HG03558 (cell line): ENCODE measurements around the gene NLRC3.
"Not testable (repeated sequence)": the region's sequence is repeated elsewhere in the genome, so short reads cannot be mapped to it uniquely, and the experiment has no call there.

Experiments used
- ATAC-seq: cut with Tn5 transposase; IDR thresholded peaks from one replicate; pipeline ENCODE4 v1.9.1; 2021; ENCODE audit warnings: moderate number of reproducible peaks; ENCODE audit not compliant: unreplicated experiment; ENCODE audit errors: extremely low read depth

Gene NLRC3

DNA sequence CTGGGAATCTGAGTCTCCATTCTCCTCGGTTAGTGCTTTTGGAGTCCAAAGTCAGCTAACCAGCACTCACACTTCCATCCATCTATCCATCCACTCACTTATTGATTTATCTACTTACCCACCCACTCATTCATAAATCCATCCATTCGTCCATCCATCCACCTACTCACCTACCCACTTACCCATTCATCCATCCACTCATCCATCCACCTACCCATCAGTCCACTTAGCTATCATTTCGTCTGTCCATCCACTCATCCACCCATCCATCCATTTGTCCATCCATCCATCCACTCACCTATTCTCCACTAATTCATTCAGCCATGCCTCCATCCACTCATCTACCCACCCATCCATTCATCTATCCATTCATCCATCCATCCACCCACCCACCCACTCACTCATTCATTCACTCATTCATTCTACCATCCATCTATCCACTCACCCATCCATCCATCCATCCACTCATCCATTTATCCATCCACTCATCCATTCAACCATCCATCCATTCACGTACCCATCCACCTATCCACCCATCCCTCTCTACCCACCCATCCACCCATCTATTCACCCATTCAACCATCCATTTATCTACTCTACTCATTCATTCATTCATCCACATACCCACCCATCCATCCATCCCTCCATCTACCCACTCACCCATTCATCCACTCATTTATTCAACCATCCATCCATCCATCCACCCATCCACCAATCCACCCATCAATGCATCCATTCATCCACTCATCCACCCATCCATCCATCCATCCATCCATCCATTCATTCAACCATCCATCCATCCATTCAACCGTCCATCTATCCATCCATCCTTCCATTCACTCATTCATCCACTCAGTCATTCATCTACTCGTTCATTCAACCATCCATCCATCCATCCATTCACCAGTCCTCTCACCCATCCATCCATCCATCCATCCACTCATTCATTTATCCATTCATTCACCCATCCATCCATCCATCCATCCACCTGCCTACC lies 26.1 kb downstream of the NLRC3 start:
- no peak for ATAC-seq

DNA sequence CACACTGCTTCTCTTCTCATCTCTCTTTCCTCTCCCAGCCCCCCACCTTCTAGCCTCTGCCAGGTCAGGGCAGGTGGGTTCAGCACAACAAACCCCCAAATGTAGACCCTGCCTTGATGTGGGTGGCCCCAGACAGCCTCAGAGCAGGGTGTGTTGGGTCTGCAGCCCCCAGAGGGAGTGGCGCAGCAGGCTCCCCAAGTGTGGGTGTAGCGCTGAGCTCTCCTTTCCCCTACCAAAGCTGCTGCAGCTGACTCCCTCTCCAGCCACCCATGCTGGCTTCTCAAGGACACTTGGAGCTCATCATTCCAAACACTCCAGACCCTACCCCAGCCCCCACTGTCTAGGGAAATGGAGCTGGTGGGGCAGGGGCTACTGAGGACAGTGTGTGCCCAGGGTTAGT lies 27.3 kb downstream of the NLRC3 start:
- ATAC-seq: no peak

DNA sequence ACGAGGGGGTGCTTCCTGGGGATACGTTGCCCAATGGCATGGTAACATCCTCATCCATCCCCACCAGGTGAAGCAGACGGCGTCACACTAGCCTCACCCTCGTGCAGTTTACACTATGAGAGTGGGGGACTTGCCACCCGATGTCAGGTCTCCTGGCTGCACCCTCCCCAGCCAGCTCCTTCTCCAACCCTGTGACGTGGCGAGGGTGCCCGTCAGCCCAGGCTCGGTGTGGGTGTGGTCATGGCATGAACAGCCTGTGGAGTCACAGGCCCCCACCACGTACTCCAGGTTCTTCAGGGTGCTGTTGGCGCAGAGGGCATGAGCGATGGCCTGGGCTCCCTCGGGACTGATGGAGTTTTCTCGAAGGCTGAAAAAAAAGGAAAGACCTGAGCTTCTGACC lies 28.3 kb downstream of the NLRC3 start:
- ATAC-seq: no peak

DNA sequence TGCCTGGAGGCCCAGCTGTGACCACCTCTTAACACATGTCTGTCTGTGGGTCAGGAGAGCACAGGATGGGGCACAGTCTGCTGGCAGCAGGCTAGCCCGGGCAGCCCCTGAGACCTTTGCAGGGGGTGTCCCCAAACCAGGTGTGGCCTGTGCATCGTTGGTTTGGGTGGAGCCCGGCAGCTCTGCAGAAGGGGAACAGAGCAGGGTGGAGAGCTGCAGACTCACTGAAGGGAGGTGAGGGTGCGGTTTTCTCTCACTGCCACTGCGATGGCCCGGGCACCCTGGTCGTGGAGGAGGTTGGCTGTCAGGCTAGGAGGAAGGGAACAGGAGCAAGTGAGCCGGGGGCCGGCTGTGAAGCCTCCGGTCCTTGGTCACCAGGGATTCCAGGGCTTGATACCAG lies 28.8 kb downstream of the NLRC3 start:
- ATAC-seq: no peak

DNA sequence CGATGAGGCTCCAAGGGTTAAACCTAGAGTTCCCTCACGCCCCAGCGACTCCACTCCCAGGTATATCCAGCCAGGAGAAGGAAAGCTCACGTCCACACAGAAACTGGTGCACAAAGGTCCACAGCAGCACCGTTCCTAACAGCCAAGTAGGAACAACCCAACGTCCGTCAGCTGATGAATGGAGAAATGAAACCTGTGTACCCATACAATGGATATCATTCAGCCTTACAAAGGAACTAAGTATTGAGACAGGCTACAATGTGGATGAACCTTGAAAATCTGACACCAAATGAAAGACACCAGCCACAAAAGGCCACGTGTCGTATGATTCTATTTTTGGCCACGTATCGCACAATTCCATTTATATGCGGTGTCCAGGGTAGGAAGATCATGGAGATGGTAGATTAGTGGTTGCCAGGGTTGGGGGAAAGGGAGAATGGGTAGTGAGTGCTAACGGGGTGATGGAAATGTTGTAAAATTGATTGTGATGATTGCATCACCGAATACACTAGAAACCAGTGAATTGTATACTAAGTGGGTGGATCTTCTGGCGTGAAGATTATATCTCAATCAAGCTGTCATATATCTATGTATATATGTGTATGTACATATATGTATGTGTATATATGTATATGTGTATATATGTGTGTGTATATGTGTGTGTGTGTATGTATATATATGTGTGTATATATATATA lies 30.1 kb downstream of the NLRC3 start:
- no peak for ATAC-seq

GRCh38 chr16:3542601-3543373 lies 34.4 kb downstream of the NLRC3 start:
- ATAC-seq: no peak

GRCh38 chr16:3541527-3542155 lies 35.6 kb downstream of the NLRC3 start:
- no peak for ATAC-seq

GRCh38 chr16:3538222-3538621 lies 39.0 kb downstream of the NLRC3 start:
- ATAC-seq: no peak

DNA sequence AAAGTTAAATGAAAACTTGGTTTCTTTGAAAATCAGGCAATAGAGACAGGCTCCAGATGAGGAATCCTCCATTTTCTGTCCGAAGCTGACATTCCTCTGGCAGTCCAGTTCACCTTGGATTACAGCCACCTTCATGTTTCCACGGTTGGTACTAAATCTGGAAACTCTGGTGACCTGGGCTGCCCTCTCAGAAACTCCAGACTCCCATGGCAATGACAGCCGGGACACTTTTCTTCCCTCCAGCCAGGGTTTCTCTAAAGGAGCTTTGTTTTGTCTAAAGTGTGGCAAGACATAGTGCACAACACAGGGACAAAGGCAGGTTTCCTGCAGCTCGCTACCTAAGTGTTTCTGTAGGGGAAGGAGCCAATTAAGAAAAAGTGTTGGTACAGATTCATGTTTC lies 40.4 kb downstream of the NLRC3 start:
- no peak for ATAC-seq

DNA sequence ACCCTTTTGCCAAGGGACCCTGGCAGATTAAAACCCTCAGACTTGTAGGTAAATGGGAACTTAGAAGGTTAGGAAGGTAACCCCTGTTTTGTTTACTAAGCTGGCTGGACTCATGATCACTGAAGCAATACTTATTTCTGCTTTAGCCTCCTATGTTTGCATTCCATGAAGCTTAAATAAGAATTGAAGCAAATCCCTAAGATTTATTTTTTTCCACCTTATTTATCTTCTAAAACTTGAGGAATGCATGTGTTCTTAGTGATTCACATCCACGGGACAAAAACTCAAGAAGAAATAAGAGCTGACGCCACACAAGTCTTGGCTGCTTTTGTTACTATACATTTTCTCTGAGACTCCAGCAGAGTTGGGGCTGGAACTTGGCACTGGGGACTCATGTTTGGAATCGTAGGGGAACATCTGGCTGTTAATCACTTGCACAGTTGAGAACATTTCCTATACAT lies 40.9 kb downstream of the NLRC3 start:
- no peak for ATAC-seq

DNA sequence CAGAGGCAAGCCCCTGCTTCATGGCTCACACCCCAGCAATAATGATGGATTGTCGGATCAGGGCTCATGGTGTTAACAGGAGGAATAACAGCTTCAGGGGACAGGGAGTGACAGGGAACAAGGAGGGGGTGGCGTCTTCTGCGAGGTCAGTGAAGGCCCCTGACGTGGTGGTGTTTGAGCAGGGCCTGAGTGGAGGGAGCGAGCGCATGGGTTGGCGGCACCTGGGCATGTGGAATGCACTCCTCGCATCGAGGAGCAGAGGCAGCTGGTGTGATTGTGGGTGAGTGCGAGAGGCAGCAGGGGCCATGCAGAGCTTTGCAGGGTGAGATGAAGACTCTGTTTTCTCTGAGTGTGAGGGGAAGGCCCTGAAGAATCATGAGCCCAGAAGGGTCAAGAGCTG lies 43.1 kb downstream of the NLRC3 start:
- no peak for ATAC-seq

DNA sequence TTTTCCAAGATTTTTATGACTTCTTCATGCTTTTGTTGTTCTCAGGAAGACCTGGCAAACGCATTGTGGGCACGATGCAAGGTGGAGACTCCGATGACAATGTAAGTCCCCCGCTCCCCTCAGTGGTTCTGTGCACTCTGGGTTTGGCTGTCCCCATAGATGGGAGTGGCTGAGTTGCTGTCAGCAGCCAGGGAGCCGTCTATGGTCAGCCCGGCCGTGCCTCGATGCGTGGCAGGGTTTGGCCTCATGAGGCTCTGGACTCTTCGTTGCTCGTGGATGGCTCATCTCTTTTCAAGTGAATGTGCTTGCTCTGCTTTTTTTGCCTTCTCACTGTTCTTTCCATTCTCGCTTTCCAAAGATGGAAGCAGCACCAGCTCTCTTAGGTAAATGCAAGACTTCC lies 44.5 kb downstream of the NLRC3 start:
- no peak for ATAC-seq

DNA sequence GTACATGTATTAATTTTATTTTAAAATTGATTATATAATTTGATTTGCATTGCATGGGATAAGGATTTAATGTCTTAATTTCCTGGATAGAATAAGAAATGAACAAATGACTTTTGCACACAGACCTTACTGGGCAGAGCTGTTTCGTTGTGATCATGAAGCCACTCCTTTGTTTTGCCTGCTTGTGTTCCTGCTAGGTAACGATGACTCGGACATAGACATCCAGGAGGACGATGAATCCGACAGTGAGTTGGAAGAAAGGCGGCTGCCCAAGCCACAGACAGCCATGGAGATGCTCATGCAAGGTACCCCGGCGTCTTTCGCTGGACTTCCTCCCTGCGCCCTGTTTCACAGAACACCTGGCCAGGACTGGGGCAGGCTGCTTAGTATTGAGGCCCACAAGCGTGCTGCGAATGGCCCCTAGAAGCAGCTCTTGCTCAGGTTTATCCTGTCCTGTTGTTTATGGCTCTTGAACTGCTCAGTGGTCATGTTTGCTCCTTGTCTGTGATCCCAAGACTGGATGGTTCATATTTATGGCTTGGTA lies 46.8 kb downstream of the NLRC3 start:
- ATAC-seq: no peak

GRCh38 chr16:3529175-3529574 lies 48.0 kb downstream of the NLRC3 start:
- ATAC-seq: no peak

GRCh38 chr16:3528406-3528805 lies 48.8 kb downstream of the NLRC3 start:
- no peak for ATAC-seq

DNA sequence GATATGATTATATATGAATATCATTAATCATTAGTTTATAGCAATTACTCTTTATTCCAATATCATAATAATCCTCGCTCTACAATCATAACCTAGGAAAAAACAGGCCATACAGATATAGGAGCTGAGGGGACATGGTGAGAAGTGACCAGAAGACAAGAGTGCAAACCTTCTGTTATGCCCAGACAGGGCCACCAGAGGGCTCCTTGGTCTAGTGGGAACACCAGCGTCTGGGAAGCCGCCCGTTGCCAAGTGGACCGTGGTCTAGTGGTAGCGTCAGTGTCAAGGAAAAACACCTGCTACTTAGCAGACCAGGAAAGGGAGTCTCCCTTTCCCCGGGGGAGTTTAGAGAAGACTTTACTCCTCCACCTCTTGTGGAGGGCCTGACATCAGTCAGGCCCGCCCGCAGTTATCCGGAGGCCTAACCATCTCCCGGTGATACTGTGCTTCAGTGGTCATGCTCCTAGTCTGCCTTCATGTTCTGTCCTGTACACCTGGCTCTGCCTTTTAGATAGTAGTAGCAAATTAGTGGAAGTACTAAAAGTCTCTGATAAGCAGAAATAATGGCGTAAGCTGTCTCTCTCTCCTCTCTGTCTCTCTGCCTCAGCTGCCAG lies 49.9 kb downstream of the NLRC3 start:
- not testable (repeated sequence) for ATAC-seq

DNA sequence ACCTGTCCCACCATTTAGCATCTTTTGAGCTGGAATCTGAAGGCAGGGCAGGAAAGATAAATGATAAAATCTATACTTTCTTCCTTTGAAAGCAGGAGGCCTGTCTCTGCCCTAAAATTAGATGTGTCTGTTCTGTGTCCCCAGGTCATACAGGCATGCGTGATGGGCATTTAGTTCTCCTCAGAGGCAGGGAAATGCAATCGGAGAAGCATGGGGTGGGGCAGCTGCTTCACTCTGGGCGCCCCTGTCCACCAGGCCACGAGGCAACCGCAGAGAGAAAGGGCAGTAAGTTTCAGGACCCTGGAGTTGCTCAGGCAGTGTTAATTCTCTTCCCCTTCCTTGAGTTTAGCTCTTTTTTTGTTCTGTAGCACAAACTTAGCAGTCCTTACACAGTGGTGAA lies 51.3 kb downstream of the NLRC3 start:
- no peak for ATAC-seq

GRCh38 chr16:3523281-3523680 lies 53.9 kb downstream of the NLRC3 start:
- no peak for ATAC-seq

DNA sequence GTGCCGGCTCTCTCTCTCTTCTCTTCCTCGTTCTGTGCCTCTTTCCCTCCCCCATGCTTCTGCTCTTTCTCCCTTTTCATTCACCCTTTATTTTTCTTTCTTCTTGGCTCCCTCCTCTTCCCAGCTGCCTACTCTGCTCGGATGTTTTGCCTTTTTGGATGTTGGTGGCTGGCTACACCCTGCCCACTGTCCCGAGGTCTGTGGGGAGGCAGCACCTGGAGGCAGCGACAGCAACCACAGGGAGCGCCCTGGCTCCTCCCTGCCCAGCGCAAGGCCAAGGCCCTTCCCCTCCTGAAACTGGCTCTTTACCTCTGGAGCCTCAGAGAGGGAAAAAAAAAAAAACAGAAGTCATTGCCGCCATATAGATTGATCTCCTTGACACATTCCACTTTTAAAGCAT lies 56.4 kb downstream of the NLRC3 start:
- ATAC-seq: no peak

GRCh38 chr16:3520413-3520812 lies 56.8 kb downstream of the NLRC3 start:
- no peak for ATAC-seq
